Measurements from ENCODE around the gene SLX4.

The SLX4 gene

DNA sequence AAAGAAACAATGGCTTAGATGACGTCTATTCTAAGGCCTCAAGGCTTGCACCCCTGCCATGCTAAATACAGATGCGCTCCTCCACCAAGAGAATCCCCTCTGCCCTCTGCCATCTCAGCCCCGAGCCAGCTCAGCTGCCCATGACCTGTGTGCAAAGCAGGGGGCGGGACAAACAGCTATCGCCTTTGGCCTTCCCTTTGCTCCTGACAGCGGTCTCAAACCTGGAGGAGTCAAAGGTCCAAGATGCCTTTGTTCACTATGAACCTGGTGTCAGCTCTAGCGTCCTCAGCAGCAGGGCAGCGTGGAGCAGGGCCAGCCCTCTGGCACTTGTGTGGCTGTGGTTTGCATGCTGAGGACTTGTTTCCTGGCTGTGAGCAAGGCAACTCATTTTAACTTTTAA is 12.3 kb downstream of the SLX4 start:
- DNase-seq: no peak

DNA sequence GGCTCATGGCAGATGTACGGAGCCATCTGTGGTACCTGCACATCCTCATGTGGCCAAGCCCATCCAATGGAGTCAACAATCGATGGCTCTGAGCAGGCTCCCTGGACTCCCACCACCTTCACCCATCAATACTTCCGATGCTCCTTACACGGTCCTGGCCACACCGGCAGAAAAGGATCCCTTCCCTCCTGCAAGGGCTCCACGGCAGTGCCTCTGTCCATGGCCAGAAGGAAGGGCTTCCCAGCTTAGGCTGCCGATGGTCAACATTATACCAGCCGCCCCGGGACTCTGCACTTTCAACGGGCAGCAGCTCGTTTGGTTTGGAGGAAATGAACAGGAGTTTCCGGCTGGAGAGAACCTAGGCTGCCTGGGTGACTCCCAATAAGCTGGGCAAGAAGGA is 13.2 kb downstream of the SLX4 start:
- DNase-seq: no peak

DNA sequence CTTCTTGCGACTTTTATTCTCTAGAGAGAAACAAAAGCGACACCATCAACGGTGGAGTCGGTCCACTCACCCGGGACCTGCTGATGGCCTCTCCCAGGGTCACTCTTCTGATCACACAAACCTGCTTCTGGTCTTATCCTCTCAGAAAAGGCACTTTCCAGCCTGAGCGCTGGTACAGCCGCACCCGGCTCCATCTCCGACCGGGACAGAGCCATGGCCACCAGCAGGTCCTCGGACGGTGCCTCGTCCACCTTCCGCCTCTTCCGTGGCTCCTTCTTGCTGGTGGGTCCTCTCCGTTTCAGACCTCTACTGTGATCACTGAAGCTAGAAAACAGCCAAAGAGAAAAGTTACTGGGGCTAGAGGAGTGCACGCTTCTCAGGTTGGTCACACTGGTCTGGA is 13.7 kb downstream of the SLX4 start:
- no peak for DNase-seq

DNA sequence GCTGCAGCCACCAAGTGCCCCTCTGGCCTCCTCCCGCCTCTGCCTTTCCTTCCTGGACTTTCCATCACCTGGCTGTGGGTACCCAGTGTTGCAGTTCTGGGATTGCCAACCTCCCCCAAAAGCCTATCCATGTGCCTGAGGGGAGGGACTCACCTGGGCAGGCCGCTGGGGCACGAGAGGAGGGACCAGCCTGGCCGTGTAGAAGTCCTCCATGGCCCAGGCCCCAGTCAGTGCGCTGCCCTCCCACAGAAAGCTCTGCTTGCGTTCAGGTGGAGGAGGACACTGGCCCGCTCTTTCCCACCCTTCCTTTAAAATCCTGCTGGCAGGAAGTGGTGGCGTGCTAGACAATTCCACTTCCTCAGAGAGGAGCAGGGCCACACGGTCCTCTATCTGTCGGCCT is 14.2 kb downstream of the SLX4 start:
- DNase-seq: no peak

DNA sequence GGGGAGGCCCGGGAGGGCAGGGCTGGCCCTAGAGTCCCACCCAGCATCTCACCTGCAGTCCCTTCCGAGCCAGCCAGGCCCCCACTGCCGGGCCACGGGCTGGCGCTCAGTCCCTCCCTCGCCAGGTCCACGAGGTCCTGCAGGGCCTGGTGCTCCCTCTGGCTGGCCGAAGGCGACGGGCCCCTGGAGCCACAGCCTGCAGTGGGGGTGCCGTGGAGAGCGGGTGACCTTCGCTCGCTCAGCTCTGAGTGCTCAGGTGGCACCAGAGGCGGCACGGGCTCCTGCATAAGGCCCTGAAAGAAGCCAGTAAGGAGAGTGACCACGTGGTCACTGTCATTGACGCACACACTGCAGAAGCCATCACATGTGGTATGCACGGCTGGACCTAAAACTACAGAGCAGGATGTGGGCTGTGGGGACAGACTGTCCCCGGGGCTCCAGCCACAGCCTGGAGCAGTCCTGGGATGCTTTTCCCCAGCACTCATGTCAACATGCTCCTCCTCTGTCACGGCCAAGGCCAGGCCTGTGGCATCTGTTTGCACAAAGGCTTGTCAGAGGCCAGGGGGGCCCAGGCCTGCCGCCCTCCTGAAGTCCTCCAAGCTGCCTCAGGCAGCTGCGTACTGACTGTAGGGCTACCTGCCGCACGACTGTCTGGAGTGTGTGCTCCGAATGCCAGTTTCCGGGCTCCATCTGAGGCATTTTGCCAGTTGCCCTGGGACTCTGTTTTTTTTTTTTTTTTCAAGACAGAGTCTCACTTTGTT is 15.1 kb downstream of the SLX4 start:
- DNase-seq: no peak

DNA sequence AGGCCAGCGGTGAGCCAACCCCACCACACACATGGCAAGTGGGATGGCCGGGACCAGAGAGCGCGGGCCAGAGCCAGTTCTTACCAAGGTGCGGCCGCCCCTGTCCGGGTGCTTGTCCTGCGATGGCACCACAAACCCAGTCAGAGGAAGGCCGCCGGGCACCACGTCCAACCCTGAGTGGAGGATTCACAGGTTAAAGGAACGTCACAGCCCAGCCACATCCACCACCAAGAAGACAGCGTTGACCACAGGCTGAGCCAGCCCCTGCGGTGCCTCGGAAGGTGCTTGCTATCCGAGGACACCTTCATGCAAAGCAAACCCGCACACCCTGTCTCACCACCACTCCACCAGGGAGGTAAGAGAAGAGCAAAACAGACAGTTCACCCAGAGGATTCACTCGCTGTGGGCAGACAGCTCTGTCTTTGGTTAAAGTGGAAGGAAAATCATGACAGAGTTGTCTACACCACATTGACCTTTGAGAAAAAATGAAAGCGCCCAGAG is 15.8 kb downstream of the SLX4 start:
- no peak for DNase-seq

DNA sequence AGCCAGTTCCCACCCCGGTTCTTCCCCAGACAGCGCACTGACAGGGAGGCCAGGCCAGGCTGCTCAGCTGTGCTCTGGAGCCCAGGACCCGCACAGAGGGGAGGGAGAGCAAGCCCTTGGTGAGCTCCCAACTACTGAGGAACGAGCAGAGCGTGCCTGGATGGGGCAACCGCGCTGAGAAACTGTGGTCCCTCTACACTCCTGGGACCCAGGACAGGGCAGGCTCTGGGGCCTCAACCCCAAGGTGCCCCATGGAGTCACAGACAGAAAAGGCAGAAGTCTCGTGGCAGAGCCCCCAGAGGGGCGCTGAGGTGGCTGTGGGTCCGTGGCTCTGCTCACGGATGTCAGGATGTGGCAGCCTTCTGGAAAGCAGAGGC is 16.3 kb downstream of the SLX4 start:
- no peak for DNase-seq

DNA sequence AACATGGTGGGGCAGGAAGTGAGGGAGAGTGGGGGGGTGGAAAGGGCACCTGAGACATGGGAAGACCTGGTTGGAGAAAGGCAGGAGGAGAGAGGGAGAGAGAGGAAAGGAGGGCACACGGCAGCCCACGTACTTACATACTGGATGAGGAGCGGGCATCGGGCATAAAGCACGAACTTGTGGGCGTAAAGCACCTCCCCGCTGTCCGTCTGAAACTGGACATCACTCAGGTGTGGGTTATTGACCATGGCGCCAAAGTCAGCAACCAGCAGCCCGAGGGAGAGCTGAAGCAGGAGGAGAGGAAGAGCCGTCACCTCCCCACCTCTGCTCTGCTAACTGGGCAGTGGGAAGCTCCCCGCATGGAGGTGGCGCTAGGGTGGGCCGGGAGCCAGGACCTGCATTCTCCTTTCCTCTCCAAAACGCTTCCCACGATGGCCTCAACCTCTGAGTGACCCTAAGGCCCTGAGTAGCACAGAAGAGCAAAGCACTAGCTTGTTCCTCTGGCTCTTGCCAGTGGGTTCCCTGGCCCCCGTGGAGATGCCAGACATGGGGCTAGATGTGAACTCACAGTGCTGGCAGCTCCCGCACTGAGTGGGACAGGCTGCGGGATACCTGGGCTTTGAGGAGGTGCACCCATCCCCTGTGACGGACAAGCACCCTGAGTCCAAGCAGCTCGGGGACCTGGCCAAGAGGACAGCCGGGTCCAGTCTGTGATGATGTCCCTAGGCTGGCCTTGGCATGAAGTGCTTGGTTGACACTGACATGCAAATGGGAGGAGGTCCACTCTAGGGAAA is 16.9 kb downstream of the SLX4 start:
- DNase-seq: no peak

DNA sequence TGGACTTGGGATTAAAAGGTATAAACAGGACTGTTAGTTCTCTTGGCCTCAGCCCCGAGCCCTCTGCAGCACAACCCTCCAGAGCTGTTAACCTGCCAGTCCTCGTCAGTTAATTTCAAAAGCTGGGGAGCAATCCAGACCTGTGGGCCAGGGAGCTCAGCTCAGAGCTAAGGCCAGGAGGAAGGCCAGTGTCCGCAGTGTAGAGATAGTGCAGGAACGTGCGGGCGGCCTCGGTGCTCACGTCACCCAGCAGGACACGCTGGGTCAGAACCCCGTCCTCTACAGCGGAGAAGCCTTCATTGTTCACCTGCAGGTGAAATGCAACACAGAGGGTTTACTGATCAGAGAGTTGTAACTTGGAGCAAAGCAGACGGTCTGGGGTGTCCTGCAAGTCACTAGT is 18.8 kb downstream of the SLX4 start:
- no peak for DNase-seq

DNA sequence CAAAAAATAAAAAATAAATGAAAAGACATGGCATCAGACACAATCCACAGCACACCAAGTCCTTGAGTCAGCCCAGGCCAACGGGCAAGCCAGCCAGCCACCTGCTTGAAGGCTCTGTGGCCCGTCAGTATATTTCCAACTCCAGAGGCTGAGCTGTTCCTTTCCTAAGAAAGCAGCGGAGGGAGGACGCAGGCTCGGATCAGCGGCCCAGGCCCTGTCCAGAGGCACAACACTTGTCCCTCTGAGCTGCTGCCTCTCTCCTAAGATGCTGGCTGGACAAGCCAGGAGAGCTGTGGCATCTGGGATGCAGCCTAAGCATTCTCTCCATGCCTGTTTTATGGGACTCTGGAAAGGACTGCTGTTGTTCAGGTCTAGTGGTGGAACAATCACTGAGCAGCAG is 19.4 kb downstream of the SLX4 start:
- DNase-seq: no peak

DNA sequence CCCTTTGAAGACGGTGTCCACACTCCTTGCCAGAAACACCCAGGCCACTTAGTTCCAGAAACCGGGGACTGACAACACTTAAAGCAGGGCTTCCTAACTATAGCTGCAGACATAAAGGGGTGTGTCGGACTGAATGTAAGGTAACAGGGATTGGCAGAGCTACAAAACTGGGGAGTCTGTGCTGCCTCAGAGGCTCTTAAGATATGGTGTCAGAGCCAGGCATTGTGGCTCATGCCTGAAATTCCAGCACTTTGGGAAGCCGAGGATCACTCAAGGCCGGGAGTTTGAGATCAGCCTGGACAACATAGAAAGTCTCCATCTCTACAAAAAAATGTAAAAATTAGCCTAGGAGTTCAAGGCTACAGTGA is 20.0 kb downstream of the SLX4 start:
- DNase-seq: no peak

DNA sequence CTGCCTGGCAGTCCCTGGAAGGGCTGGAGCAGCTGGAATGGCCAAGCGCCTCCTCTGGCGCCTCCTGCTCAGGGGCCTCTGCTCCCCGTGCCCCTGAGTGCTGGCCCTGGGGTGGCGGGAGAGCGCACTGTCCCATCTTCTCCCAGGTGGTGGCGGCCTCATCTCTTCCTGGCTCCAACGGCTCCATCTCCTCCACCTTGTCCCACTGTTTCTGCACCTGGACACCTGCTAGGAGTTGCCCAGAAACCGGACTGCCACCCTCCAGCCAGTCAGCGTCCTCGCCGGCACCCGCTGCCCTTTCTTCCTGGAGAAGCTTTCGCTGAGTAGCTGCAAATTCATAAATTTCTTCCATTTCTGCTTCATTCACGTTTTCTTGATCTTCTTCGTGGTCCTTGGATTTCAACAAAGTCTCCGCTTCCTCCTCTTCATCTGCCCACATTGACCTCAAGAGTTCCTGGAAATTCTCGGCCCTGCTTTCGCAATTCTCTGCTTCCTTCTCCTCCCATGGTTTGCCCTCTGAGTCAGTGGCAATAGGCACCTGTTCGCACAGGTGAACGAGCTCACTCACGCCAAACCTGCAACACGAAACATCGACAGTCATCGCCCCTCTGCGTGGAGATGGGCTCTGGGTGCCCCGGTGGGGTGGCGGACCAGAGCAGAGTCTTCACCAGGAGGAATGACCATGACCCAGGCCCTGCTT is 20.5 kb downstream of the SLX4 start:
- no peak for DNase-seq

DNA sequence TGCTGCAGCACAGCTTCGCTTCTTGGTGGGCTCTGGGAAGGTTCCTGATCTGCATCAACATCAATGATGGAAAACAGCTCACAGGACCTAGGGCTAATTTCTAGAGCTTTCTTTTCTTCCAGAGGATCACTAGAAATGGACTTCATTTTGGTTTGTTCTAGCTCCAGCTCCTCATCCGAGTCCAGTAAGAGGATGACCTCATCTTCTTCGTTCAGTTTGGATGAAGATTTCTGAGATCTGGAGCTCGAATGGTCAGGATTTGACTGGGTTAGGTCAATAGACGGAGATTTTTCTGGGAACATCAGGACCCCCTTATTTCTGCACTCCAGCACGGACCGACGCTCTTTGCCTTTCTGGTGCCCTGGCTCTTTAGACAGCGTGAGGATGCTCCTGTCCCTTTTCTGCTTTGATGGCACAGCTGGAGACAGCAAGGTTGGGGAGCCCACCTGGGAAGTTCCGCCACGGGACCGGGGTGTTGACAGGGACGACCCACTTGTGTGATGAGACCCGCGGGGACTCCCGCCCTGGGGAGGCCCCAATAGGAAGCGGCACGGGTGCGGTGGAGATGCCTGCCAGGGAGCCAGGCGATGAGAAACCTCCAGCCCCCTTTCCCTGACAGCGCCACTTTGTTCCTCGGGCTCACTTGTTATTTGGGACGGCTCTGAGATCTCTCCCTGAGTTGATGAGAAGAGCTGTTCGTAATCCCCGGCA is 21.3 kb downstream of the SLX4 start:
- no peak for DNase-seq

DNA sequence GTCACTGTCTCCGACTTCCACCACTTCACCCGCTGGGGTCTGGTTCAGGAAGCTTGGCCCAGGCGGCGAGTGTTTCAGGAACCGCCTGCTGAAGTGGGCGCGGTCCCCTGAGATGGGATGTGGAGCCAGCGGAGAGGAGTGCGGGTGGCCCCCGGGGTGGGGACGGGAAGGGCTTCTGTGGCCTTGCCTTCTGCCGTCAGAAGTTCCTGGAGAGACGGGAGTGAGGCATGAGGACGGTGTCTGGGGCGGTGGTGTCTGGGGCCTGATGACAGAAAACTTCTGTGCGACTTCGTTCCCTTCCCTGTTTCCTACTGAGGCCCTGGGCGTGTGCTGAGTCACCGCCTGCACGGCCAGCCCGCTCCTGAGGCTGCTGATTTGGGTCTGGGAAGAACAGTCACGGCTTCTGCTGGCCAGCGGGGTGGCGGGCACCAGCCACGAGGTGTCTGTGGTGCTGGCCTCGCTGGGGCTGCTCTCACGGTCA is 21.9 kb downstream of the SLX4 start:
- no peak for DNase-seq

DNA sequence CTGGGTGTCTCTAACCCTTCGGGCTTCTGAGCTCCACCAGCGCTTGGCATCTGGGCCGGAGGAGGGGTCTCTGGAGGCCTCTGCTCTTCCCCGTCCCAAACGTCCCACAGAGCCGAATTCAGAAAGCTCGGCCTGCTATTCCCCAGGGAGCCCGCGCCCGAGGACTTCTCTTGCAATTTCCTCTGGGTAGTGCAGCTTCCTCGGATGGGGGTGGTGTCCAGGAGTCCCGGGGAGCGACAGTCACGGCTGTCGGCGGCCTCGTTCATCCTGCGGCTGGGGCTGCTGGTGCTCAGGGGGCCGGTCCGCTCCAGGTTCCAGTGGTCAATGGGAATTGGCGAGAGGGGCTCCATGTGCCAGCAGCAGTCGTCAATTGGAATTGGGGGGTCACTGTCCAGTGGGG is 22.4 kb downstream of the SLX4 start:
- no peak for DNase-seq

DNA sequence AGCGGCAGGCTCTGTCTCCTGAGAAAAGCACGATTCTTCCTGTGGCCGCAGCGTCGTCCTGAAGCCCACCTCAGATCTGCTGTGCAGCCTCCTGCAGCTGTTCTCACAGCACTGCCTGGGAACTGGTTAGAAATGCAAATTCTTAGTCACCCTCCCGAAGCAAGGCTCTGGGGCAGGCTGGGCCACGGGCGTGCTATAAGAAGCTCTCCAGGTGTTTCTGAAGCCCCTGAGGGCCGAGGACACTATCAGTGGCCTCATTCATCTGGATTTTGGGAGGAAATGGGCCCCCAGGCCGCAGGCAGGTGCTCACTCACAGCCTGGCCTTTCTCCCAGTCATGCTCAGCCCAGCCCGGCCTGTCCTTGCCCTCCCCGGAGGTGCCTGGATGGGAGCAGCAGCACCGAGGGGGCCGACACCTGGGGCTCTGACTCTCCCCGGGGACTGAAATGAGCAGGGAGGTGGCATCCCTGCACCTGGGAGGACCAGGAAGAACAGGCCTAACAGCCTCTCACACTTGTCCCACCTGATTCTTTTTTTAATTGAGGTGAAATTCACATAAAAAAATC is 23.8 kb downstream of the SLX4 start:
- DNase-seq: no peak

DNA sequence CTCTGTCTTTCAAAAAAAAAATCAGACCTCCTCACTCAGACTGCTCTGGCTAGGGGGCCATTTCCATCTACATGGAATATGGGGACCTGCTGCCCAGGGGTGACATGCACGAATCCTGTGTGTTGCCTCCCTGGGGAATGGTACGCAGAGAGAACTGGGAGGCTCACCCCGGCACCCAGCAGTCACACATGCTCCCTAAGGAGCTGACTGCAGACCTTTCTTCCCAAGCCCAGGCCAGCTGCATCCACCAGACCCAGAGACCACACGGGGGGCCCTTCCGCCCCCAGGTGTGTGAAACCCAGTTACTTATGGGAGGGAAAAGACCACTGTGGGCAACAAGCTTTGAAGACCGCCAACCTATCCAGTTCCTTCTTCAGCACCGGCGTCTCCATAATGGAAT is 27.0 kb downstream of the SLX4 start:
- DNase-seq: no peak

DNA sequence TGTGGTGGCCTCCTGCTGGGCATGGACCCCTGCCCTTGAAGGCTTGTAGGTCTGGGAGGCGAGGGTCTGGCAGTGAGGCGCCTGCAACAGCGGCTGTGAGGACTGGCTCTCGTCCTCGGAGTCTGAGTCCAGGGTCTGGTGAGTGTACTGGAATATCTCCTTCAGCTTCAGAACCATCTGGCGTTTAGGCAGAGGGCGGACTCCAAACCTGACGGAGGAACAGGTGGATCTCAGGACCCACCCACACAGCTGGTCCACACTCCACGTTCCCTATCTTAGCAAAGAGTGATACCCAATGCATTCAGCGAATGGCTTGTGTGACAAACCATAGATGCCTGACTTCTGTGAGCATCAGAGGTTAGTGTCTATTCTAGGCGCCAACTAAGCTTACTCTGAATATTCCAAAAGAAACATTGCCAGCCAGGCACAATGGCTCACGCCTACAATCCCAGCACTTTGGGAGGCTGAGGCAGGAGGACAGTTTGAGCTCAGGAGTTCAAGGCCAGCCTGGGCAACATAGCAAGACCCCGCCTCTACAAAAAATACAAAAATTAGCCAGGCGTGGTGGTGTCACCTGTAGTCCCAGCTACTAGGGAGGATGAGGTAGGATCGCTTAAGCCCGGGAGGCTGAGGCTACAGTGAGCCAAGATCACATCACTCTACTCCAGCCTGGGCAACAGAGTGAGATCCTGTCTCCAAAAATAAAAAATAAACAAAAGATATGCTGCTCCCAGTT is 27.9 kb downstream of the SLX4 start:
- DNase-seq: no peak

DNA sequence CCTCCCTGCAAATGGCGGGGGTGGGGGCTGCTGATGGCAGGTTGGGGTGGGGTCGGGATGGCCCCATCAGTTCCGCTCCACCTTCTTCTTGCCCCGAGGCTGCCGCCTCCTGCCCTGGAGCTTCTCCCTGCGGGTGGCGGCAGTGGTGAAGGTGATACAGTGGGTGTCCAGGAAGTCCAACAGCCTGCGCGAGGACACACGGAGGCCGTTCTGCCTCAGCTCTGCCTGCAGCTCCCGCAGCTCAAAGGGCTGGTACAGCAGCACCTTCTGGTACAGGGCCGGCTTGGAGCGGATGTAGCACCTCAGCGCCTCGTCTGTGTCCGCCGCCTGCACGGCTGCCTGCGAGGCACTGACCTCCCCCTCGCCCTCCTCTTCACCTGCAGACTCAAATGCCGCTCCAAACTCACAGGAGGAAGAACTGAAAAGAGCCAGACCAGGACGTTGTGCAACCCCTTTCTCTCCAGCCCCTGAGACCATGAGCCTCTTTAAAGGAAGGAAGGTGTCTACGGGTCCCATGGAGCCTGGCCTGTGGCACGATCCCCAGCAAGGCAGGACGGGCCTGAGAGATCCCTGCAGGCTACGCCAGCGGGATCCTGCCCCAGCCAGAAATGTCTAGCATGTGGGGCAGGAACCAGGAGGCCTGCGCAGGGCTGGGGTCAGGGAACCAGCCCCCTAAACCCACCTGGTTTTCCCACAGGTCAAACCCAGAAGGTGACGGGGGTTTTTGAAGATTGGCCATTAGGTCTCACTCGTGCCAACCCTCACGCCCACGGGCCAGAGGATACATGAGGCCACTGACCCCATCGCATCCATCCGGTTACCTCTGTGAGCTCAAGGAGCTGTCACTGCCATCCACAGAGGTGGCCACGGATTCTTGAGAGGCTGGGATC is 28.9 kb downstream of the SLX4 start:
- no peak for DNase-seq

DNA sequence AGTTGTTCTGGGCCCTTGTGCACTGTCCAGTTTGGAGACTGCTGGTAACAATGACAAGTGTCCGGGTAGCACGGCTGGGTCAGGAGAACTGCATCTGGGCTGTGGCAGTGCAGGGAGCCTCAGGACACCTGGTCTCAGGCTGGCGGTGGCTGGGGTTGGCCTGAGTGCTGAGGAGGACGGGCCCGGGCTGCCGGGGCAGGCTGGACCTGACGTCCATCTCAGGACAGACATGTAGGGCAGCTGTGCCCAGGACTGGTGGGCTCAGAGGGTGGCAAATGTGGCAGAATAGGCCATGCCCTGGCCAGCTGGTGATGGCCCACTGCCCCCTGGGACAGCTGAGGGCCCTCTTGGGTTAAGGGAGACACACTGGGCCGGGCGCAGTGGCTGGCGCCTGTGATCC is 30.0 kb downstream of the SLX4 start:
- DNase-seq: no peak

DNA sequence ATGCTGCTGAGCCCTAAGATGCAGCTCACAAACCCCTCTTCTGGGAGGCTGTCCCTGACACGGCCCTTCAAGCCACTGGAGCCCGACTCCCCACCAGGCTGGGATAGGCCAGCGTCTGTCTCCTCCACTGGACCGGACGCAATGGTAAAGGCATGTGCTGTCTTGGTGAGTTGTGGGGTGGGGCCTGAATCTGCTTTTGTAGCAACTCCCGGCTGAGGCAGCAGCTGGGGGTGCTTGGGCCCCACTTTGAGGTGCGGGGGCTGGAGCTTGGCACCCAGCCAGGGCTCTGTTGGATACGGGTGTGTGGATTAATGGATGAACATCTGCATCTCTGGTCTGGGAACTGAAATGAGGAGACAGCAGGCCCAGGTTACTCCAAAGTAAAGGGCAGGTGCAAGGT is 30.7 kb downstream of the SLX4 start:
- DNase-seq: no peak
